OCI-LY1 (cell line): Measurements from ENCODE around the gene MBOAT1.

ENCODE experiments used
- EZH2 ChIP-seq: fragments of 200-600 bp; sonication (generic), shearing (Covaris generic); IDR thresholded peaks from 2 replicates; pipeline ENCODE4 v1.8.0; 2017; ENCODE audit warnings: borderline replicate concordance, mixed run types, mild to moderate bottlenecking, antibody characterized with exemption, low read length, moderate library complexity, mixed read lengths
- TF ChIP-seq, protein P1 (sequence below): fragments of 200-600 bp; sonication (generic), shearing (Covaris generic); IDR thresholded peaks from 2 replicates; pipeline ENCODE4 v1.5.1; 2017; ENCODE audit warnings: mild to moderate bottlenecking, antibody characterized with exemption, low read length, moderate library complexity, mixed read lengths

- TF ChIP-seq, protein P1, sequence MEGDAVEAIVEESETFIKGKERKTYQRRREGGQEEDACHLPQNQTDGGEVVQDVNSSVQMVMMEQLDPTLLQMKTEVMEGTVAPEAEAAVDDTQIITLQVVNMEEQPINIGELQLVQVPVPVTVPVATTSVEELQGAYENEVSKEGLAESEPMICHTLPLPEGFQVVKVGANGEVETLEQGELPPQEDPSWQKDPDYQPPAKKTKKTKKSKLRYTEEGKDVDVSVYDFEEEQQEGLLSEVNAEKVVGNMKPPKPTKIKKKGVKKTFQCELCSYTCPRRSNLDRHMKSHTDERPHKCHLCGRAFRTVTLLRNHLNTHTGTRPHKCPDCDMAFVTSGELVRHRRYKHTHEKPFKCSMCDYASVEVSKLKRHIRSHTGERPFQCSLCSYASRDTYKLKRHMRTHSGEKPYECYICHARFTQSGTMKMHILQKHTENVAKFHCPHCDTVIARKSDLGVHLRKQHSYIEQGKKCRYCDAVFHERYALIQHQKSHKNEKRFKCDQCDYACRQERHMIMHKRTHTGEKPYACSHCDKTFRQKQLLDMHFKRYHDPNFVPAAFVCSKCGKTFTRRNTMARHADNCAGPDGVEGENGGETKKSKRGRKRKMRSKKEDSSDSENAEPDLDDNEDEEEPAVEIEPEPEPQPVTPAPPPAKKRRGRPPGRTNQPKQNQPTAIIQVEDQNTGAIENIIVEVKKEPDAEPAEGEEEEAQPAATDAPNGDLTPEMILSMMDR, result no peak
- TF ChIP-seq EZH2, result no peak
Measured at GRCh38 chr6:20211941-20212391, 303 bp downstream of the MBOAT1 start.
